ENCODE measurements around the gene R3HCC1L. TPM values are rescaled to one million over a fixed set of nuclear protein-coding genes. Genes with fewer than 3 reads are reported as not detected.
A peak's percentile ranks its signal among the peaks of the same experiment; 100 is the strongest.

Gene R3HCC1L
- total and polyA plus RNA-seq, 3 experiments from 2014 or later: 14.8 to 24.6 (median 24.3) TPM

GRCh38 chr10:98097175-98097574, 37.3 kb upstream of the R3HCC1L start:
- H3K27ac ChIP-seq (ENCODE audit: low read depth, low read length): no peak overlapping the region
- no peaks in the 10 kb centered on the region for H3K27me3 ChIP-seq (ENCODE audit: insufficient read depth, low read length, poor library complexity, severe bottlenecking)
- H3K36me3 ChIP-seq (ENCODE audit: insufficient read depth, low read length): no peaks in the 10 kb centered on the region
- no peak for DNase-seq
- Mint-ChIP-seq H3K4me1 (no peaks in the 10 kb centered on the region), H3K9me3 (no peaks in the 10 kb centered on the region), H3K27ac (peak overlapping the region in 1 of 8 donors; percentile 21), H3K36me3 (peaks cover 0 to 2% (median 0%) of the 10 kb centered on the region in 3 donors), H3K27me3 (peaks cover 7 to 25% of the 10 kb centered on the region in 2 donors), H3K4me3 (no peak overlapping the region)
- ChIA-PET POLR2A (no interaction called here), CTCF (no interaction called here)
- H3K9me3 ChIP-seq (ENCODE audit: low read length): no peaks in the 10 kb centered on the region
- no peaks in the 10 kb centered on the region for H3K4me1 ChIP-seq (ENCODE audit: insufficient read depth, low read length)
- H3K4me3 ChIP-seq (ENCODE audit: low read length): no peak overlapping the region

DNA sequence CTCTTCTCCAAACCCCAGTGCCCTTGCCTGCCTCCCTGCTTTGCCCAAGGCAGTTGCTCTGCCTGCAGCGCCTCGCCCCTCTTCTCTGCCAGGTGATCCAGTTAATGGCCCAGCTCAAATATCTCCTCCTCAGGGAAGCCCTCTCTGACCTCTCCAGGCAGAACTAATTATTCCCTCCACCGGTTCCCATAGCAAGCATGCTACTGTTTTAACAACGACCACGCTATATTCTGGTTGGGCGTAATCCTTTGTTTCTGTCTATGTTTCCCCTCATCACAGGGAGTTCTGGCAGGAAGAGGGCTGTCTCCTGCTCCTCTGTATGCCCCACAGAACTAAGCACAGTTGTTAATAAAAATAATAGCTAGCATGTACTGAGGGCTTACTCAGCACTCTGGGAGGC, 36.8 kb upstream of the R3HCC1L start:
- CTCF ChIA-PET: no interaction called here
- H3K27me3 Mint-ChIP-seq: peaks cover 7 to 25% of the 10 kb centered on the region in 2 donors
- POLR2A ChIA-PET: no interaction called here

GRCh38 chr10:98098247-98098646, 36.2 kb upstream of the R3HCC1L start:
- CTCF ChIA-PET: no interaction called here
- H3K9me3 ChIP-seq (ENCODE audit: low read length): no peaks in the 10 kb centered on the region
- H3K27ac ChIP-seq (ENCODE audit: low read depth, low read length): no peak overlapping the region
- H3K27me3 Mint-ChIP-seq: peaks cover 7 to 20% of the 10 kb centered on the region in 2 donors
- no peaks in the 10 kb centered on the region for H3K4me1 Mint-ChIP-seq
- peaks cover 0 to 2% (median 0%) of the 10 kb centered on the region in 3 donors for H3K36me3 Mint-ChIP-seq
- DNase-seq: no peak
- H3K4me3 Mint-ChIP-seq: no peak overlapping the region
- H3K27me3 ChIP-seq (ENCODE audit: insufficient read depth, low read length, poor library complexity, severe bottlenecking): no peaks in the 10 kb centered on the region
- H3K27ac Mint-ChIP-seq: no peak overlapping the region
- no peaks in the 10 kb centered on the region for H3K9me3 Mint-ChIP-seq
- no peaks in the 10 kb centered on the region for H3K36me3 ChIP-seq (ENCODE audit: insufficient read depth, low read length)
- H3K4me3 ChIP-seq (ENCODE audit: low read length): no peak overlapping the region
- no peaks in the 10 kb centered on the region for H3K4me1 ChIP-seq (ENCODE audit: insufficient read depth, low read length)
- POLR2A ChIA-PET: no interaction called here

More for the DNA sequence above, 36.8 kb upstream of the R3HCC1L start:
- Histone ChIP-seq H3K9me3 (ENCODE audit: low read length) (no peaks in the 10 kb centered on the region), H3K36me3 (ENCODE audit: insufficient read depth, low read length) (no peaks in the 10 kb centered on the region), H3K4me1 (ENCODE audit: insufficient read depth, low read length) (no peaks in the 10 kb centered on the region), H3K27ac (ENCODE audit: low read depth, low read length) (no peak overlapping the region), H3K4me3 (ENCODE audit: low read length) (no peak overlapping the region), H3K27me3 (ENCODE audit: insufficient read depth, low read length, poor library complexity, severe bottlenecking) (no peaks in the 10 kb centered on the region)
- DNase-seq: no peak
- Mint-ChIP-seq H3K27ac (peak overlapping the region in 1 of 8 donors; percentile 21), H3K36me3 (peaks cover 0 to 2% (median 0%) of the 10 kb centered on the region in 3 donors), H3K4me3 (no peak overlapping the region), H3K9me3 (no peaks in the 10 kb centered on the region), H3K4me1 (no peaks in the 10 kb centered on the region)

GRCh38 chr10:98100476-98100875, 34.0 kb upstream of the R3HCC1L start:
- H3K27ac Mint-ChIP-seq: no peak overlapping the region
- H3K27me3 ChIP-seq (ENCODE audit: insufficient read depth, low read length, poor library complexity, severe bottlenecking): no peaks in the 10 kb centered on the region
- no peak overlapping the region for H3K4me3 Mint-ChIP-seq
- H3K27me3 Mint-ChIP-seq: peaks cover 3 to 9% of the 10 kb centered on the region in 2 donors
- H3K36me3 ChIP-seq (ENCODE audit: insufficient read depth, low read length): no peaks in the 10 kb centered on the region
- H3K27ac ChIP-seq (ENCODE audit: low read depth, low read length): no peak overlapping the region
- CTCF ChIA-PET: no interaction called here
- no peak overlapping the region for H3K4me3 ChIP-seq (ENCODE audit: low read length)
- H3K9me3 Mint-ChIP-seq: no peaks in the 10 kb centered on the region
- no peaks in the 10 kb centered on the region for H3K36me3 Mint-ChIP-seq
- no peaks in the 10 kb centered on the region for H3K4me1 ChIP-seq (ENCODE audit: insufficient read depth, low read length)
- no peaks in the 10 kb centered on the region for H3K9me3 ChIP-seq (ENCODE audit: low read length)
- DNase-seq: no peak
- H3K4me1 Mint-ChIP-seq: no peaks in the 10 kb centered on the region
- POLR2A ChIA-PET: no interaction called here

GRCh38 chr10:98101366-98101765, 33.1 kb upstream of the R3HCC1L start:
- Mint-ChIP-seq H3K4me3 (no peak overlapping the region), H3K27me3 (peaks cover 3 to 9% of the 10 kb centered on the region in 2 donors), H3K9me3 (no peaks in the 10 kb centered on the region), H3K36me3 (no peaks in the 10 kb centered on the region), H3K27ac (no peak overlapping the region), H3K4me1 (no peaks in the 10 kb centered on the region)
- H3K4me1 ChIP-seq (ENCODE audit: insufficient read depth, low read length): no peaks in the 10 kb centered on the region
- no peak overlapping the region for H3K27ac ChIP-seq (ENCODE audit: low read depth, low read length)
- no peaks in the 10 kb centered on the region for H3K36me3 ChIP-seq (ENCODE audit: insufficient read depth, low read length)
- POLR2A ChIA-PET: no interaction called here
- no peaks in the 10 kb centered on the region for H3K9me3 ChIP-seq (ENCODE audit: low read length)
- H3K4me3 ChIP-seq (ENCODE audit: low read length): no peak overlapping the region
- CTCF ChIA-PET: no interaction called here
- no peak for DNase-seq
- no peaks in the 10 kb centered on the region for H3K27me3 ChIP-seq (ENCODE audit: insufficient read depth, low read length, poor library complexity, severe bottlenecking)

GRCh38 chr10:98104125-98104524, 30.3 kb upstream of the R3HCC1L start:
- Histone ChIP-seq H3K36me3 (ENCODE audit: insufficient read depth, low read length) (no peaks in the 10 kb centered on the region), H3K4me1 (ENCODE audit: insufficient read depth, low read length) (no peaks in the 10 kb centered on the region), H3K9me3 (ENCODE audit: low read length) (no peaks in the 10 kb centered on the region), H3K4me3 (ENCODE audit: low read length) (no peak overlapping the region), H3K27me3 (ENCODE audit: insufficient read depth, low read length, poor library complexity, severe bottlenecking) (no peaks in the 10 kb centered on the region), H3K27ac (ENCODE audit: low read depth, low read length) (no peak overlapping the region)
- Mint-ChIP-seq H3K27ac (no peak overlapping the region), H3K9me3 (no peaks in the 10 kb centered on the region), H3K4me1 (no peaks in the 10 kb centered on the region), H3K27me3 (peaks cover 2 to 14% of the 10 kb centered on the region in 2 donors), H3K36me3 (no peaks in the 10 kb centered on the region), H3K4me3 (no peak overlapping the region)
- DNase-seq: no peak
- POLR2A ChIA-PET: no interaction called here
- CTCF ChIA-PET: no interaction called here

DNA sequence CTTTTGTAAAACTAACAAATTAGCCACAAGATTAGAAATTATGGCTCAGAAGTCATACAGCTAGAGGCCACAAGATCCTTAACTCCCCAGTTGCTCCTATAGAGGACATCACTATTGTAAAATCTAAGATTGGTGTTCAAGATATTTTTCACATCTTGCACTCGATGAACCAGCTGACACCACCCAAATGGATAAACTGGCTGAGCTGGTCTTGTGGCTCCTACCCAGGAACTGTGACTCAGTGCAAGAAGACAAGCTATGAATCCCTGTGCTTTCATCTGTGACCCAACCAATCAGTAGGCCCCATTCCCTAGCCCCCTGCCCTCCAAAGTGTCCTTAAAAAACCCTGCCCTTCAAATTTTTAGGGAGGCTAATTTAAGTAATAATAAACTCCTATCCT, 27.9 kb upstream of the R3HCC1L start:
- Mint-ChIP-seq H3K27ac (no peak overlapping the region), H3K9me3 (no peaks in the 10 kb centered on the region), H3K4me3 (no peak overlapping the region), H3K4me1 (no peaks in the 10 kb centered on the region), H3K36me3 (peaks cover 0 to 1% (median 0%) of the 10 kb centered on the region in 3 donors), H3K27me3 (peaks cover 12 to 29% of the 10 kb centered on the region in 2 donors)
- no peak overlapping the region for H3K4me3 ChIP-seq (ENCODE audit: low read length)
- CTCF ChIA-PET: no interaction called here
- H3K9me3 ChIP-seq (ENCODE audit: low read length): no peaks in the 10 kb centered on the region
- POLR2A ChIA-PET: no interaction called here
- DNase-seq: no peak
- H3K27me3 ChIP-seq (ENCODE audit: insufficient read depth, low read length, poor library complexity, severe bottlenecking): no peaks in the 10 kb centered on the region
- no peak overlapping the region for H3K27ac ChIP-seq (ENCODE audit: low read depth, low read length)
- H3K4me1 ChIP-seq (ENCODE audit: insufficient read depth, low read length): no peaks in the 10 kb centered on the region
- H3K36me3 ChIP-seq (ENCODE audit: insufficient read depth, low read length): no peaks in the 10 kb centered on the region

DNA sequence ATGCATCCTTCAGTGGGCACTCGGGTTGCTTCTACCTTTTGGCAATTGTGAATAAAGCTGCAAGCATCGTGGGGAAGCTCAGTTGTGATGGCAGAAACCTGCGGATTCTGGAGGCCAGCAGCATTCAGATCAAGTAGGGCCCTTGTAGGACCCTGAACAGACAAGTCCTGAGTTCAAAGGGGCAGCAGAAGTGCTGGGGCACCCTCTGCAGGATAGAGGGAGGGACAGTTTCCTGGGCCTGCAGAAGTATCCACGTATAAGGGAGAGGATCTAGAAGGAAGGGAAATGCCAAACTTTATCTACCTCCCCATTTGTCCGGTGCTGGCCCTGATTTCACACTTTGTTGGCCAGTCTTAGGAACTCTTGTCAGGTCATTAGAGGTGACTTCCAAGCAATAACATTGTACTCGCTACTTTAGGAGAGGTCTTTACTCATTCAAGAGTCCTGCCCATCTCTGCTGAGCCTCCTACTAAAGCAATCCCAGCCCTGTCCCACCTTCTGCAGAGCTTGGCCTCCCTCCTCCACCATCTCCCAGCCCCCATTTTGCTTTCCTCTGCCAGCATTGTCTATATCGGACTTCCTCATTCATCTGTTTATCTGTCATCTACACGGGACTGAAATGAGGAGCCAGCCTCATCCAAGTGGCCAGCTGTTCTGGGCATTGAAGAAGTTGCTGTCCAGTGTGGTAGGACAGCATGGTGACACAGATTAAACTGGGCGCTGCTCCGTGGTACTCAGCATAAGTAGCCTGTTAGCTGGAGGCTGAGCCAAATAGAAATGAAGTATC, 26.6 kb upstream of the R3HCC1L start:
- DNase-seq: no peak
- H3K36me3 Mint-ChIP-seq: peaks cover 0 to 1% (median 0%) of the 10 kb centered on the region in 3 donors
- Histone ChIP-seq H3K9me3 (ENCODE audit: low read length) (no peaks in the 10 kb centered on the region), H3K4me1 (ENCODE audit: insufficient read depth, low read length) (no peaks in the 10 kb centered on the region), H3K4me3 (ENCODE audit: low read length) (no peak overlapping the region), H3K36me3 (ENCODE audit: insufficient read depth, low read length) (no peaks in the 10 kb centered on the region), H3K27me3 (ENCODE audit: insufficient read depth, low read length, poor library complexity, severe bottlenecking) (no peaks in the 10 kb centered on the region), H3K27ac (ENCODE audit: low read depth, low read length) (no peak overlapping the region)
- CTCF ChIA-PET: no interaction called here
- POLR2A ChIA-PET: no interaction called here
- H3K4me1 Mint-ChIP-seq: no peaks in the 10 kb centered on the region
- H3K4me3 Mint-ChIP-seq: no peak overlapping the region
- H3K27ac Mint-ChIP-seq: no peak overlapping the region
- H3K27me3 Mint-ChIP-seq: peaks cover 14 to 37% of the 10 kb centered on the region in 2 donors
- H3K9me3 Mint-ChIP-seq: no peaks in the 10 kb centered on the region

All from CD8-positive, alpha-beta memory T cell (primary cell).